HEK293 (cell line): ENCODE measurements around the gene CCNI2.

Source experiments
- BCL11A ChIP-seq: fragments of 450-650 bp; formaldehyde crosslinking; IDR thresholded peaks from 2 replicates; pipeline ENCODE4 v1.5.1; 2016; ENCODE audit warnings: low read depth, missing biosample characterization, missing genetic modification characterization
- BCL11B ChIP-seq: fragments of 450-650 bp; formaldehyde crosslinking; IDR thresholded peaks from 2 replicates; pipeline ENCODE4 v1.5.1; 2016; ENCODE audit warnings: low read depth, missing biosample characterization, missing genetic modification characterization
- GLI2 ChIP-seq: fragments of 450-650 bp; formaldehyde crosslinking; IDR thresholded peaks from 2 replicates; pipeline ENCODE4; 2017; ENCODE audit warnings: missing biosample characterization, missing genetic modification characterization, low read depth, borderline replicate concordance
- KLF7 ChIP-seq: fragments of 450-650 bp; formaldehyde crosslinking; IDR thresholded peaks from 2 replicates; pipeline ENCODE4 v1.5.1; 2016; ENCODE audit warnings: missing biosample characterization, missing genetic modification characterization, borderline replicate concordance
- OVOL3 ChIP-seq: fragments of 450-650 bp; formaldehyde crosslinking; IDR thresholded peaks from 2 replicates; pipeline ENCODE4 v1.5.1; 2016; ENCODE audit warnings: missing biosample characterization, missing genetic modification characterization
- PRDM4 ChIP-seq: fragments of 450-650 bp; formaldehyde crosslinking; IDR thresholded peaks from 2 replicates; pipeline ENCODE4 v1.5.1; 2017; ENCODE audit warnings: missing biosample characterization, missing genetic modification characterization
- SP7 ChIP-seq: fragments of 450-650 bp; formaldehyde crosslinking; IDR thresholded peaks from 2 replicates; pipeline ENCODE4 v1.5.1; 2016; ENCODE audit warnings: missing biosample characterization, missing genetic modification characterization
- ZEB2 ChIP-seq: fragments of 450-650 bp; formaldehyde crosslinking; IDR thresholded peaks from 2 replicates; pipeline ENCODE4 v1.5.1; 2016; ENCODE audit warnings: missing biosample characterization, missing genetic modification characterization
- ZNF114 ChIP-seq: fragments of 450-650 bp; formaldehyde crosslinking; IDR thresholded peaks from 2 replicates; pipeline ENCODE4 v1.5.0; 2017; ENCODE audit warnings: missing biosample characterization, missing genetic modification characterization
- ZNF133 ChIP-seq: fragments of 450-650 bp; formaldehyde crosslinking; IDR thresholded peaks from 2 replicates; pipeline ENCODE4 v1.5.1; 2016; ENCODE audit warnings: missing biosample characterization, missing genetic modification characterization
- ZNF175 ChIP-seq: fragments of 450-650 bp; formaldehyde crosslinking; IDR thresholded peaks from 2 replicates; pipeline ENCODE4 v1.5.1; 2016; ENCODE audit warnings: missing biosample characterization, missing genetic modification characterization
- ZNF19 ChIP-seq: fragments of 450-650 bp; formaldehyde crosslinking; IDR thresholded peaks from 2 replicates; pipeline ENCODE4; 2016; ENCODE audit warnings: missing biosample characterization, missing genetic modification characterization, low read depth
- ZNF221 ChIP-seq: fragments of 450-650 bp; formaldehyde crosslinking; IDR thresholded peaks from 2 replicates; pipeline ENCODE4 v1.5.1; 2017; ENCODE audit warnings: missing biosample characterization, missing genetic modification characterization, borderline replicate concordance
- ZNF248 ChIP-seq: fragments of 450-650 bp; formaldehyde crosslinking; IDR thresholded peaks from 2 replicates; pipeline ENCODE4 v1.5.1; 2017; ENCODE audit warnings: missing biosample characterization, missing genetic modification characterization
- ZNF26 ChIP-seq: fragments of 450-650 bp; formaldehyde crosslinking; IDR thresholded peaks from 2 replicates; pipeline ENCODE4 v1.5.1; 2016; ENCODE audit warnings: missing biosample characterization, missing genetic modification characterization
- ZNF341 ChIP-seq: fragments of 450-650 bp; formaldehyde crosslinking; IDR thresholded peaks from 2 replicates; pipeline ENCODE4; 2016; ENCODE audit warnings: low read depth, missing biosample characterization, missing genetic modification characterization
- ZNF350 ChIP-seq: fragments of 450-650 bp; formaldehyde crosslinking; IDR thresholded peaks from 2 replicates; pipeline ENCODE4 v1.5.0; 2017; ENCODE audit warnings: missing biosample characterization, mild to moderate bottlenecking, missing genetic modification characterization
- ZNF362 ChIP-seq: fragments of 450-650 bp; formaldehyde crosslinking; IDR thresholded peaks from 2 replicates; pipeline ENCODE4 v1.5.1; 2016; ENCODE audit warnings: missing biosample characterization, missing genetic modification characterization
- ZNF423 ChIP-seq: fragments of 450-650 bp; formaldehyde crosslinking; IDR thresholded peaks from 2 replicates; pipeline ENCODE4 v1.5.1; 2016; ENCODE audit warnings: missing biosample characterization, missing genetic modification characterization
- ZNF513 ChIP-seq: fragments of 450-650 bp; IDR thresholded peaks from 2 replicates; pipeline ENCODE4 v1.5.1; 2018; ENCODE audit warnings: missing biosample characterization, missing genetic modification characterization
- ZNF514 ChIP-seq: fragments of 450-650 bp; formaldehyde crosslinking; IDR thresholded peaks from 2 replicates; pipeline ENCODE4 v1.5.1; 2016; ENCODE audit warnings: missing biosample characterization, missing genetic modification characterization
- ZNF549 ChIP-seq: fragments of 450-650 bp; IDR thresholded peaks from 2 replicates; pipeline ENCODE4 v1.5.1; 2018; ENCODE audit warnings: missing biosample characterization, missing genetic modification characterization, mild to moderate bottlenecking, inconsistent platforms, moderate library complexity
- ZNF624 ChIP-seq: fragments of 450-650 bp; formaldehyde crosslinking; IDR thresholded peaks from 2 replicates; pipeline ENCODE4 v1.5.1; 2017; ENCODE audit warnings: missing biosample characterization, missing genetic modification characterization
- ZNF664 ChIP-seq: fragments of 450-650 bp; formaldehyde crosslinking; IDR thresholded peaks from 2 replicates; pipeline ENCODE4 v1.5.1; 2016; ENCODE audit warnings: missing biosample characterization, missing genetic modification characterization
- ZNF677 ChIP-seq: fragments of 450-650 bp; IDR thresholded peaks from 2 replicates; pipeline ENCODE4 v1.5.0; 2018; ENCODE audit warnings: missing biosample characterization, mild to moderate bottlenecking, missing genetic modification characterization, moderate library complexity
- ZNF747 ChIP-seq: fragments of 450-650 bp; formaldehyde crosslinking; IDR thresholded peaks from 2 replicates; pipeline ENCODE4 v1.5.1; 2016; ENCODE audit warnings: missing biosample characterization, missing genetic modification characterization
- ZSCAN16 ChIP-seq: fragments of 450-650 bp; formaldehyde crosslinking; IDR thresholded peaks from 2 replicates; pipeline ENCODE4 v1.5.1; 2016; ENCODE audit warnings: missing biosample characterization, missing genetic modification characterization
- ZSCAN30 ChIP-seq: fragments of 450-650 bp; IDR thresholded peaks from 2 replicates; pipeline ENCODE4 v1.5.1; 2018; ENCODE audit warnings: missing biosample characterization, mild to moderate bottlenecking, missing genetic modification characterization, moderate library complexity
- ZXDB ChIP-seq: fragments of 450-650 bp; formaldehyde crosslinking; IDR thresholded peaks from 2 replicates; pipeline ENCODE4 v1.5.1; 2016; ENCODE audit warnings: missing biosample characterization, missing genetic modification characterization
- TF ChIP-seq, protein P1 (sequence below): fragments of 450-650 bp; formaldehyde crosslinking; IDR thresholded peaks from 2 replicates; pipeline ENCODE4 v1.5.1; 2017; ENCODE audit warnings: missing biosample characterization, missing genetic modification characterization
- TF ChIP-seq, protein P2 (sequence below): fragments of 450-650 bp; formaldehyde crosslinking; IDR thresholded peaks from 2 replicates; pipeline ENCODE4 v1.5.1; 2016; ENCODE audit warnings: missing biosample characterization, missing genetic modification characterization

CCNI2 gene

DNA sequence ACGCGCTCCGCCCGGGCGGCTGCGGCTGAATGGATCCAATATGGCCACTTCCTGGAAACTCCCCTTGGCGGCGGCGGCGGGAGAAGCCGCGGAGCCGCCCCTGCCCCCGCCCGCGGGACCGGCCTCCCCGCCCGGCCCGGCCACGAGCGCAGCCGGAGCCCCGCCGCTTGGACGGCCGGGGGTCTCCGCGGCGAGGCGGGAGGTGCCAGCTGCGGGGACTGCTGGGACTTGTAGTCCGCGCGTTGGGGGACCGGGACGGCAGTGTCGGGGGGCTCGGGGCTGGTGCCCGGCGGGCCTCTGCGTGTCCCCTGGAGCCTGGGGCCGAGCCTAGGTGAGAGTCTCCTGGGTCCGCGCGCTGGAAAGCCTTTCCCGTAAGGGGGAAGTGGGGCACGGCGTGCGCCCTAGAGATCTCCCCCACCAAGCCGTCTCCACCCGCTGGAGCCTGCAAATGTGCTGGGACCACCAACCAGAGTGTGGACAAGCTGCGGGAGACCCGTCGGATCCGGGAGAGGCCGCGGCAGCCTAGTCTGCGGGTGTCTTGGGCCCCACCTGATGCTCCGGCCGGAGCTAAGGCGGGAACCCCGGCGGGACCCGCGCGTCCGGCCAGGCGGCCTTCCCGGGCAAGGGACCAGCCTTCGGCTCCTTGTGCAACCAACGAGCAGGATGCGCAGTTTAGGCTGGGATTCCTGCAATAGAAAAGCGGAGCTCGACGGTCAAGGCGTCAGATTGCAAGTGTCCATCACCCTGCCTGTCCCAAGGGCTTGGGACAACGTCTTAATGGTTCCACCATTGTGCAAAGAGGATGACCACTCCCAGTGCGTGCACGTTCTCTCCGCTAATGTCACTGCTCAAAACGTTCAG, 30.2 kb downstream of the CCNI2 start, which contains the start of gene SEPTIN8 (continued):
- TF ChIP-seq ZNF350 (tag by site-specific recombination), result no peak
- TF ChIP-seq OVOL3 (tag by site-specific recombination), result no peak
- TF ChIP-seq, protein P1, sequence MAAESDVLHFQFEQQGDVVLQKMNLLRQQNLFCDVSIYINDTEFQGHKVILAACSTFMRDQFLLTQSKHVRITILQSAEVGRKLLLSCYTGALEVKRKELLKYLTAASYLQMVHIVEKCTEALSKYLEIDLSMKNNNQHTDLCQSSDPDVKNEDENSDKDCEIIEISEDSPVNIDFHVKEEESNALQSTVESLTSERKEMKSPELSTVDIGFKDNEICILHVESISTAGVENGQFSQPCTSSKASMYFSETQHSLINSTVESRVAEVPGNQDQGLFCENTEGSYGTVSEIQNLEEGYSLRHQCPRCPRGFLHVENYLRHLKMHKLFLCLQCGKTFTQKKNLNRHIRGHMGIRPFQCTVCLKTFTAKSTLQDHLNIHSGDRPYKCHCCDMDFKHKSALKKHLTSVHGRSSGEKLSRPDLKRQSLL (tag by site-specific recombination), result no peak
- TF ChIP-seq ZNF133 (tag by site-specific recombination), result no peak
- no peak for TF ChIP-seq ZNF423 (tag by site-specific recombination)
- TF ChIP-seq PRDM4 (tag by site-specific recombination), result no peak
- no peak for TF ChIP-seq ZNF624 (tag by site-specific recombination)
- no peak for TF ChIP-seq ZNF514 (tag by site-specific recombination)
- no peak for TF ChIP-seq ZNF221
- no peak for TF ChIP-seq BCL11A (tag by site-specific recombination)
- TF ChIP-seq BCL11B (tag by site-specific recombination), result no peak
- TF ChIP-seq ZSCAN30 (tag by site-specific recombination), result no peak
- no peak for TF ChIP-seq ZXDB (tag by site-specific recombination)
- no peak for TF ChIP-seq ZNF513 (tag by site-specific recombination)
- no peak; the same call in 1 of the 2 replicates for TF ChIP-seq ZEB2 (tag by site-specific recombination)
- no peak for TF ChIP-seq ZSCAN16 (tag by site-specific recombination)
- no peak for TF ChIP-seq ZNF677 (tag by site-specific recombination)
- no peak for TF ChIP-seq ZNF26
- no peak for TF ChIP-seq ZNF248
- TF ChIP-seq ZNF175 (tag by site-specific recombination), result no peak
- TF ChIP-seq ZNF19 (tag by site-specific recombination), result no peak
- TF ChIP-seq ZNF362, result no peak
- TF ChIP-seq ZNF114 (tag by site-specific recombination), result no peak
- TF ChIP-seq ZNF747, result no peak
- peak; percentile 67 for TF ChIP-seq ZNF341 (tag by site-specific recombination)
- TF ChIP-seq ZNF664 (tag by site-specific recombination), result no peak
- TF ChIP-seq SP7 (tag by site-specific recombination), result 0 out of 2 replicates have a peak, but pooled peaks have one; percentile 13
- TF ChIP-seq KLF7, result no peak
- TF ChIP-seq, protein P2, sequence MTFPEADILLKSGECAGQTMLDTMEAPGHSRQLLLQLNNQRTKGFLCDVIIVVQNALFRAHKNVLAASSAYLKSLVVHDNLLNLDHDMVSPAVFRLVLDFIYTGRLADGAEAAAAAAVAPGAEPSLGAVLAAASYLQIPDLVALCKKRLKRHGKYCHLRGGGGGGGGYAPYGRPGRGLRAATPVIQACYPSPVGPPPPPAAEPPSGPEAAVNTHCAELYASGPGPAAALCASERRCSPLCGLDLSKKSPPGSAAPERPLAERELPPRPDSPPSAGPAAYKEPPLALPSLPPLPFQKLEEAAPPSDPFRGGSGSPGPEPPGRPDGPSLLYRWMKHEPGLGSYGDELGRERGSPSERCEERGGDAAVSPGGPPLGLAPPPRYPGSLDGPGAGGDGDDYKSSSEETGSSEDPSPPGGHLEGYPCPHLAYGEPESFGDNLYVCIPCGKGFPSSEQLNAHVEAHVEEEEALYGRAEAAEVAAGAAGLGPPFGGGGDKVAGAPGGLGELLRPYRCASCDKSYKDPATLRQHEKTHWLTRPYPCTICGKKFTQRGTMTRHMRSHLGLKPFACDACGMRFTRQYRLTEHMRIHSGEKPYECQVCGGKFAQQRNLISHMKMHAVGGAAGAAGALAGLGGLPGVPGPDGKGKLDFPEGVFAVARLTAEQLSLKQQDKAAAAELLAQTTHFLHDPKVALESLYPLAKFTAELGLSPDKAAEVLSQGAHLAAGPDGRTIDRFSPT, result no peak
- TF ChIP-seq GLI2 (tag by site-specific recombination), result no peak
- TF ChIP-seq ZNF549, result no peak
